Measurements from ENCODE around the gene ZSCAN9.

ZSCAN9 gene

GRCh38 chr6:28224131-28225055 is 682 bp upstream of the ZSCAN9 start:
- DNase-seq, result no peak

- no peak for DNase-seq
Observed at GRCh38 chr6:28226460-28226859, 1.4 kb downstream of the ZSCAN9 start.

- DNase-seq, result no peak
Observed at GRCh38 chr6:28232785-28233184, 7.7 kb downstream of the ZSCAN9 start.

GRCh38 chr6:28235912-28236452 is 10.9 kb downstream of the ZSCAN9 start:
- DNase-seq, result no peak

- no peak for DNase-seq
Observed at GRCh38 chr6:28239636-28240035, 14.6 kb downstream of the ZSCAN9 start.

GRCh38 chr6:28240471-28240870 is 15.4 kb downstream of the ZSCAN9 start:
- DNase-seq, result no peak

- DNase-seq, result no peak
Observed at GRCh38 chr6:28243946-28244345, 18.9 kb downstream of the ZSCAN9 start.

- DNase-seq, result no peak
Observed at GRCh38 chr6:28245206-28245941, 20.3 kb downstream of the ZSCAN9 start.

GRCh38 chr6:28248916-28249315 is 23.8 kb downstream of the ZSCAN9 start:
- DNase-seq, result no peak

- no peak for DNase-seq
Observed at GRCh38 chr6:28250747-28251146, 25.7 kb downstream of the ZSCAN9 start.

- DNase-seq, result no peak
Observed at GRCh38 chr6:28251661-28252008, 26.6 kb downstream of the ZSCAN9 start.

- DNase-seq, result peak; percentile 82
Observed at GRCh38 chr6:28252009-28252975, 27.2 kb downstream of the ZSCAN9 start, which contains the start of gene ZKSCAN4. TSS of gene ZKSCAN4 (minus strand) at chr6:28252269. CDS start at chr6:28251980, 289 bp downstream.

- no peak for DNase-seq
Observed at GRCh38 chr6:28254121-28254519, 29.0 kb downstream of the ZSCAN9 start.

GRCh38 chr6:28257042-28257441 is 32.0 kb downstream of the ZSCAN9 start:
- no peak for DNase-seq

- peak; percentile 82 for DNase-seq
Observed at GRCh38 chr6:28258877-28259777, 34.1 kb downstream of the ZSCAN9 start, which contains the start of gene NKAPL. TSS of gene NKAPL (plus strand) at chr6:28259297. CDS start at chr6:28259372, 75 bp downstream.

GRCh38 chr6:28263922-28264321 is 38.8 kb downstream of the ZSCAN9 start:
- DNase-seq, result no peak

GRCh38 chr6:28264834-28265401 is 39.8 kb downstream of the ZSCAN9 start:
- no peak for DNase-seq

GRCh38 chr6:28266563-28266961 is 41.5 kb downstream of the ZSCAN9 start:
- DNase-seq, result no peak

- peak; percentile 91 for DNase-seq
Observed at GRCh38 chr6:28266962-28267694, 42.1 kb downstream of the ZSCAN9 start, which contains the start of gene ZSCAN26. TSS of gene ZSCAN26 (plus strand) at chr6:28267143. CDS start at chr6:28271920, 4,777 bp downstream.

- no peak for DNase-seq
Observed at GRCh38 chr6:28267695-28268059, 42.6 kb downstream of the ZSCAN9 start.
